HFFc6 (cell line): Measurements from ENCODE around the gene TYW1B. TPM values are rescaled to one million over a fixed set of nuclear protein-coding genes. Genes with fewer than 3 reads are reported as not detected.
"Not testable (repeated sequence)": the region's sequence is repeated elsewhere in the genome, so short reads cannot be mapped to it uniquely, and the experiment has no call there.

Experiments
- DNase-seq: peaks from one replicate; pipeline ENCODE4 v3.0.0-alpha.2; 2018
- H3K27ac Mint-ChIP-seq: 2 replicates; pipeline ENCODE4 v1.8.0; 2020; ENCODE audit warnings: mild to moderate bottlenecking, mixed read lengths
- H3K27me3 Mint-ChIP-seq: 2 replicates; pipeline ENCODE4 v1.8.0; 2021; ENCODE audit warnings: mild to moderate bottlenecking, moderate library complexity, mixed read lengths; ENCODE audit not compliant: insufficient read depth
- H3K36me3 Mint-ChIP-seq: 2 replicates; pipeline ENCODE4 v1.8.0; 2021; ENCODE audit warnings: low read depth, mixed read lengths
- H3K4me1 Mint-ChIP-seq: 2 replicates; pipeline ENCODE4 v1.8.0; 2020; ENCODE audit warnings: low read depth, mixed read lengths
- H3K4me3 Mint-ChIP-seq: 2 replicates; pipeline ENCODE4 v1.8.0; 2020; ENCODE audit warnings: mild to moderate bottlenecking, moderate library complexity, mixed read lengths
- H3K9me3 Mint-ChIP-seq: 2 replicates; pipeline ENCODE4 v1.8.0; 2020; ENCODE audit warnings: mild to moderate bottlenecking, mixed read lengths
- total RNA-seq, 6 experiments: library from RNA; stranded (reverse); fragmentation: NEBNext Ultra II Directional; extraction: Animal tissue kit (Norgen Biotek cat#: 25700); gene quantifications; 2 replicates in 1 of 6; 3 replicates in 5 of 6; pipeline ENCODE4 v1.2.3, GENCODE V29; 2021
- TF ChIP-seq, protein P1 (sequence below): fragments of 200-600 bp; sonication (generic); IDR thresholded peaks from 2 replicates; pipeline ENCODE4 v1.5.0; 2021; ENCODE audit warnings: antibody characterized with exemption, mild to moderate bottlenecking

The TYW1B gene
- total RNA-seq, 6 experiments from 2014 or later = 3.0 to 3.9 (median 3.6) TPM

DNA sequence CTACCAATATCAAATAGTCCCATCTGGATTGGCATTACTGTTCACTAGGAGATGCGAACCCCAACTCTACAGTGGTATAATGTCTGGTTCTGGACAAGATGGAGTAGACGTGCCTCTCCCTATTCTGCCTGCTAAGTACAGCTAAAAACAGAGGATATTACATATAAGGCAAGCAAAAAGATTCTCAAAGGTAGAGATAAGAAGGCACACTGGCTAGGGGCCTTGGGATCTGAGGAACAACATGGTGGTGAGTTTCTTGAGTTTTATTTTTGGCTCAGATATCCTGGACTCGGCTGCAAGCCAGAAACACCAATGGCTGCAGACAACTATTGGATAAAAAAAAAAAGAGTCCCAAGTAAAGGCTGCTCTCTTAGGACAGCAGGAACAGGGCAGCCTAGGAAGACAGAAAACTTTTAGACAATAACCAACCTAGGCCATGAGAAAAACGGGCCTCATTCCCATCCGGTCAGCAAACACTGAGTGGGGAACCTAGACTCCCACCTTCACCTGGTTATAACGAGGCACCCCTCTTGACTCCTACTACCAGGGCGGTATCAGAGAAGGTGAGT is 222.1 kb downstream of the TYW1B start:
- DNase-seq, H3K4me3 Mint-ChIP-seq, H3K9me3 Mint-ChIP-seq, H3K27ac Mint-ChIP-seq, H3K27me3 Mint-ChIP-seq, H3K4me1 Mint-ChIP-seq: not testable (repeated sequence)
- H3K36me3 Mint-ChIP-seq = peaks cover 18% of the 10 kb centered on the region

DNA sequence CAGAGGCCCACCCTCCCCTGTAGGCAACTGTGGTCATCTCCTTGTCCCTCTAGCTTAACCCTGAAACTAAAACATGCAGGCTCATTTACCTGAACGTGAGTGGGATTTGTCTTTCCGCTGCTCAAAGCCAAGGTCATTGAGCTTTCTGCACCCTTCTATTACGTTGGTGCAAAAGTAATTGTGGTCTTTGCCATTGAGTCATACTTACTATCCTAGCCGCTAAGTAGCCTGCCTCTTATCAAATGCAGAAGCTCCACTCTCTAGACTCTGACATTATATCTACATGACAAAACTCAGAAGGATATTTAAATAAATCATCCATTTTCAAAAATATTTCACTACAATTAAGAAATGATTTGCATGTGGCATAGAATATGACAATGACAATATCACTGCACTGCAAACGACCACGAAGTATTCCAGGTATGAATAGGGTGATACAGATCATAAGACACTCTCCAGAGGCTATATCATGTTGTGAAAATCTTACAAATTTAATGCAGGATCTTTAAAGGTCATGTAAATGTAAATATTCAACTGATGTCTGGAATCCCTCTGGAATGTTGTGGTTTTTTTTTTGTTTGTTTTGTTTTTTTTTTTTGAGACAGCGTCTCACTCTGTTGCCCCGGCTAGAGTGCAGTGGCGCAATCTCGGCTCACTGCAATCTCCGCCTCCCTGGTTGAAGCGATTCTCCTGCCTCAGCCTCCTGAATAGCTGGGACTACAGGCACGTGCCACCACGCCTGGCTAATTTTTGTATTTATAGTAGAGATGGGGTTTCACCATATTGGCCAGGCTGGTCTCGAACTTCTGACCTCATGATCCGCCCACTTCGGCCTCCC is 223.0 kb downstream of the TYW1B start:
- peaks cover 12% of the 10 kb centered on the region for H3K36me3 Mint-ChIP-seq
- H3K4me3 Mint-ChIP-seq, H3K9me3 Mint-ChIP-seq, DNase-seq, H3K27ac Mint-ChIP-seq, H3K27me3 Mint-ChIP-seq, H3K4me1 Mint-ChIP-seq: not testable (repeated sequence)

GRCh38 chr7:72603476-72603875 is 224.5 kb downstream of the TYW1B start:
- not testable (repeated sequence) for H3K27me3 Mint-ChIP-seq, H3K4me1 Mint-ChIP-seq, H3K9me3 Mint-ChIP-seq, H3K27ac Mint-ChIP-seq, H3K36me3 Mint-ChIP-seq, H3K4me3 Mint-ChIP-seq, DNase-seq

GRCh38 chr7:72603073-72603472 is 224.9 kb downstream of the TYW1B start:
- H3K27me3 Mint-ChIP-seq = peaks cover 2% of the 10 kb centered on the region
- peaks cover 6% of the 10 kb centered on the region for H3K36me3 Mint-ChIP-seq
- TF ChIP-seq, protein P1, sequence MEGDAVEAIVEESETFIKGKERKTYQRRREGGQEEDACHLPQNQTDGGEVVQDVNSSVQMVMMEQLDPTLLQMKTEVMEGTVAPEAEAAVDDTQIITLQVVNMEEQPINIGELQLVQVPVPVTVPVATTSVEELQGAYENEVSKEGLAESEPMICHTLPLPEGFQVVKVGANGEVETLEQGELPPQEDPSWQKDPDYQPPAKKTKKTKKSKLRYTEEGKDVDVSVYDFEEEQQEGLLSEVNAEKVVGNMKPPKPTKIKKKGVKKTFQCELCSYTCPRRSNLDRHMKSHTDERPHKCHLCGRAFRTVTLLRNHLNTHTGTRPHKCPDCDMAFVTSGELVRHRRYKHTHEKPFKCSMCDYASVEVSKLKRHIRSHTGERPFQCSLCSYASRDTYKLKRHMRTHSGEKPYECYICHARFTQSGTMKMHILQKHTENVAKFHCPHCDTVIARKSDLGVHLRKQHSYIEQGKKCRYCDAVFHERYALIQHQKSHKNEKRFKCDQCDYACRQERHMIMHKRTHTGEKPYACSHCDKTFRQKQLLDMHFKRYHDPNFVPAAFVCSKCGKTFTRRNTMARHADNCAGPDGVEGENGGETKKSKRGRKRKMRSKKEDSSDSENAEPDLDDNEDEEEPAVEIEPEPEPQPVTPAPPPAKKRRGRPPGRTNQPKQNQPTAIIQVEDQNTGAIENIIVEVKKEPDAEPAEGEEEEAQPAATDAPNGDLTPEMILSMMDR = no peak
- no peak for DNase-seq
- H3K9me3 Mint-ChIP-seq = no peaks in the 10 kb centered on the region
- peaks cover 6% of the 10 kb centered on the region for H3K4me1 Mint-ChIP-seq
- no peak overlapping the region for H3K4me3 Mint-ChIP-seq
- no peak overlapping the region for H3K27ac Mint-ChIP-seq

- H3K36me3 Mint-ChIP-seq, H3K9me3 Mint-ChIP-seq, H3K27me3 Mint-ChIP-seq, H3K4me1 Mint-ChIP-seq, DNase-seq, H3K27ac Mint-ChIP-seq, H3K4me3 Mint-ChIP-seq: not testable (repeated sequence)
These were observed 226.3 kb downstream of the TYW1B start for GRCh38 chr7:72601683-72602082.

DNA sequence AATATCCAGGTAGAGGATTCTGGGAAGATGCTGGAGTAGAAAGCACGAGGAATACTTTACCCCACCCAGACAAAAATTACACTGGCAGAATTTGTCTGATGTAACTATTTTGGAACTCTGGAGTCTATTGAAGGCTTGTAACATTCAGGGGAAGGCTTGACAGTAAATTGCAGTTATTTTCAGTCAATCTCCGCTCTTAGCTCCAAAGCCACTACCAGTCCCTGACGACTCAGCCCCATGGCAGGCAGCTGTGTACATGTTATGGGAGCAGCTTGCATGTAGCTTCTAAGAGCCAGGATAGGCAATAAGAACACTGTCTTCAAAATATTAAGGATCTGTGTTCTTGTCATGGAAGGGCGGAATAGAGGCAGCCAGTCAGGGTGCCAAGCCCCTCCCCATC is 238.0 kb downstream of the TYW1B start:
- H3K9me3 Mint-ChIP-seq = peaks cover 18% of the 10 kb centered on the region; the same call in 1 of the 2 replicates
- H3K27ac Mint-ChIP-seq, H3K4me3 Mint-ChIP-seq, H3K4me1 Mint-ChIP-seq, H3K27me3 Mint-ChIP-seq, DNase-seq: not testable (repeated sequence)
- peaks cover 18% of the 10 kb centered on the region for H3K36me3 Mint-ChIP-seq

DNA sequence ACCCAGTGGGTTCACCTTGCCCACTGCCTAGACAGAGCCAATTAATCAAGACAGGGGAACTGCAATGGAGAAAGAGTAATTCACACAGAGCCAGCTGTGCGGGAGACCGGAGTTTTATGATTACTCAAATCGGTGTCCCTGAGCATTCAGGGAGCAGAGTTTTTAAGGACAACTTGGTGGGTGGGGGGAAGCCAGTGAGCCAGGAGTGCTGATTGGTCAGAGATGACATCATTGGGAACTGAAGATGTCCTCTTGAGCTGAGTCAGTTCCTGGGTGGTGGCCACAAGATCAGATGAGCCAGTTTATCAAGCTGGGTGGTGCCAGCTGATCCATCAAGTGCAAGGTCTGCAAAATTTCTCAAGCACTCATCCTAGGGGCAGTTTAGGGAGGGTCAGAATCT is 240.7 kb downstream of the TYW1B start:
- not testable (repeated sequence) for H3K27me3 Mint-ChIP-seq, H3K4me1 Mint-ChIP-seq, H3K4me3 Mint-ChIP-seq, DNase-seq, H3K27ac Mint-ChIP-seq
- Mint-ChIP-seq H3K36me3 (peaks cover 18% of the 10 kb centered on the region), H3K9me3 (peaks cover 18% of the 10 kb centered on the region; the same call in 1 of the 2 replicates)

DNA sequence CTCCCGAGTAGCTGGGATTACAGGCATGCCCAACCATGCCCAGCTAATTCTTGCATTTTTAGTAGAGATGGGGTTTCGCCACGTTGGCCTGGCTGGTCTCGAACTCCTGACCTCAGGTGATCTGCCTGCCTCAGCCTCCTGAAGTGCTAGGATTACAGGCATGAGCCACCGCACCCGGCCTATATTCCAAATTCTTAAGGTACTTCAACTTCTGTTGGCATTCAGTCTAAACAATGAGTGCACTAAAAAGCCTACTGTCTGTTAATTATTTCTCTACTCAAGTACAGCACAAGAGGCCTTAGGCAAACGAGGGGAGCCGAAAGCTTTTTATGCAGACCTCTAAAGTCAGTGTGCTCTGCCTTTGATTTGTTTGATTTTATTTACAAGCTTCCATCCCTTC is 243.4 kb downstream of the TYW1B start:
- not testable (repeated sequence) for DNase-seq, H3K36me3 Mint-ChIP-seq, H3K9me3 Mint-ChIP-seq, H3K27ac Mint-ChIP-seq, H3K4me1 Mint-ChIP-seq, H3K27me3 Mint-ChIP-seq, H3K4me3 Mint-ChIP-seq

DNA sequence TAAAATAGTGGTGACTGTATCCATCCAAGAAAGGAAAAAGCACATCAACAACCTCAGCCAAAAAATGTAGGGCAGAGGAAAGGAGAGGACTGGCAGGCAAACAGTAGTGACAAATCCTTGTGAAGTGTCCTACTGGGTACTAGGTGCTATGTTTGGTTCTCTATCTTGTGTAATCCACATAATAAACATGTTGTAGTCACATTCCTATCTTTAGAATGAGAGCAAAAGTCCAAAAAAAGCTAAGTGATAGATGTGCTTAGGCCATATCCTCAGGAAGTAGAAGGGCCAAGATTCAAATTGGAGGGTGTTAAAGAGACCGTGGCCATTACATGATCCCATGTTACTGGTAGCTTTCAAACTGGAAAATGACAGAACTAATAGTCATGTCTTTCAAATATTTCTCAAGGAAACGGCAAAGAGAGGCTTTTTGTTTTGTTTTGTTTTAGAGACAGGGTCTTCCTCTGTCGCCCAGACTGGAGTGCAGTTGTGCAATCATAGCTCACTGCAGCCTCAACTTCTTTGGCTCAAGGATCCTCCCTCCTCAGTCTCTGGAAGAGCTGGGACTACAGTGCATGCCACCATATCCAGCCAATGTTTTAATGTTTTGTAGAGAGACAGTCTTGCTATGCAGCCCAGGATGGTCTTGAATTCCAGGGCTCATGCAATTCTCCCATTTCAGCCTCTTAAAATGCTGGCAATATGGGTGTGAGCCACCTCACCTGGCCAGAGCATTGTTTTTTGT is 244.2 kb downstream of the TYW1B start:
- H3K36me3 Mint-ChIP-seq, DNase-seq, H3K4me1 Mint-ChIP-seq, H3K27me3 Mint-ChIP-seq, H3K27ac Mint-ChIP-seq, H3K4me3 Mint-ChIP-seq, H3K9me3 Mint-ChIP-seq: not testable (repeated sequence)

DNA sequence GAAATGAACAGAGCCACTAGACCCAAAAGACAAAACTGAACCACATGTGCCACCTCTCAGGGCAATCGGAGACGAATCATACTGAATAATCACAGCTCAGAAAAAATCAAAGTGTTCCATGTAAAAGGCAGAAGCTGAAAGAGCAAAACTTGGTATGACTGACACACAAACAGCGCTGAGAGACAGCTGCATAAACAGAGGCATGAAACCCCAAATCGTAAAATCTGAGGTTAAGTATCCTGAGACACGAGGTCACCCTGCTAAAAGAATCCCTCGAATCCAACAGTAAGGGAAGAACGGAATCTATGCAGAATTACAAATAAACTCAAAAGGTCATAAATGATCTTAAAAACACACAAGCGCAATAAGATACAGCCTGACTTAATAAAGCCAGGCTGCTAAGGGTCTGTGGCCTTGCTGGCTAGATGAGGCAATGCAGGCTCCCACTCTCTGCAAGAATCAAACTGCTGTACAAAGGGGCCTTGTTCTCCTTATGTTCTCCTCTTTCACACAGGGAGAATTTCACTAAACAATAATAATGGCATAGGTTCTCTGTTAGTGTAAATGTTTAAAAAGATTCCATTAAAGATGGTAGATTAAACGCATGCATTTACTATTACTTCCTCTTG is 247.7 kb downstream of the TYW1B start:
- H3K9me3 Mint-ChIP-seq, DNase-seq, H3K27ac Mint-ChIP-seq, H3K4me3 Mint-ChIP-seq, H3K4me1 Mint-ChIP-seq, H3K27me3 Mint-ChIP-seq, H3K36me3 Mint-ChIP-seq: not testable (repeated sequence)
